ENCODE data around the gene EXOC4.

DNA sequence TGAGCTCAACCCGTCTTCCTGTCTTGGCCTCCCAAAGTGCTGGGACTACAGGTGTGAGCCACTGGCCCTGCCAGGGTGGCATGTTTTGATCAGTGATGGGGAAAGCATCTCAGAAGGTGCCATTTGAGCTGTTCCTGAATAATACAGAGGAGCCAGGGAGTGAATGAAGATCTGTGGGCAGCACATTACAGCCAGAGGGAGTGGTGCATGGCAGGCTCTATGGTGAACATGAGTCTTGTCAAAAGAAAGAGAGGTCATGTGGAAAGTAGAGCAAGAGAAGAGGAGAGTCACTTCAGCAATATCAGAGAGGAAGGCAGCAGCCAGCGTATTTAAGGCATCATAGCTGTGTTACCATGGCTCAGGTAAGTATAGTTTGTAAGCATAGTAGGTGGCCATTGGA, 598.5 kb downstream of the EXOC4 start:
- TF ChIP-seq, protein P1, sequence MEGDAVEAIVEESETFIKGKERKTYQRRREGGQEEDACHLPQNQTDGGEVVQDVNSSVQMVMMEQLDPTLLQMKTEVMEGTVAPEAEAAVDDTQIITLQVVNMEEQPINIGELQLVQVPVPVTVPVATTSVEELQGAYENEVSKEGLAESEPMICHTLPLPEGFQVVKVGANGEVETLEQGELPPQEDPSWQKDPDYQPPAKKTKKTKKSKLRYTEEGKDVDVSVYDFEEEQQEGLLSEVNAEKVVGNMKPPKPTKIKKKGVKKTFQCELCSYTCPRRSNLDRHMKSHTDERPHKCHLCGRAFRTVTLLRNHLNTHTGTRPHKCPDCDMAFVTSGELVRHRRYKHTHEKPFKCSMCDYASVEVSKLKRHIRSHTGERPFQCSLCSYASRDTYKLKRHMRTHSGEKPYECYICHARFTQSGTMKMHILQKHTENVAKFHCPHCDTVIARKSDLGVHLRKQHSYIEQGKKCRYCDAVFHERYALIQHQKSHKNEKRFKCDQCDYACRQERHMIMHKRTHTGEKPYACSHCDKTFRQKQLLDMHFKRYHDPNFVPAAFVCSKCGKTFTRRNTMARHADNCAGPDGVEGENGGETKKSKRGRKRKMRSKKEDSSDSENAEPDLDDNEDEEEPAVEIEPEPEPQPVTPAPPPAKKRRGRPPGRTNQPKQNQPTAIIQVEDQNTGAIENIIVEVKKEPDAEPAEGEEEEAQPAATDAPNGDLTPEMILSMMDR (conservative IDR thresholded peaks at IDR 0.05; ENCODE audit: low read length): no peak
- TF ChIP-seq EZH2phosphoT487 (IDR thresholded peaks at IDR 0.05; ENCODE audit: borderline replicate concordance): no peak
